Fibroblast of villous mesenchyme (primary cell): ENCODE measurements around the gene ZMIZ2. TPM values are rescaled to one million over a fixed set of nuclear protein-coding genes. Genes with fewer than 3 reads are reported as not detected.
"Not testable (repeated sequence)": the region's sequence is repeated elsewhere in the genome, so short reads cannot be mapped to it uniquely, and the experiment has no call there.

Experiments used
- DNase-seq: peaks from one replicate; pipeline ENCODE4 v3.0.0-alpha.2; 2010; ENCODE audit warnings: low read depth
- H3K4me3 ChIP-seq: 2 replicates; pipeline ENCODE4 v1.5.1; 2011; ENCODE audit warnings: low read depth, mild to moderate bottlenecking, low read length
- CTCF ChIP-seq: IDR thresholded peaks from 2 replicates; pipeline ENCODE4 v1.5.1; 2012; ENCODE audit warnings: low read depth, mild to moderate bottlenecking, low read length; ENCODE audit not compliant: insufficient read depth
- total RNA-seq: library from RNA; depleted of rRNA; stranded (reverse); fragments of >200 nt; gene quantifications from 2 replicates; pipeline ENCODE4 v1.2.3, GENCODE V29; 2012

The ZMIZ2 gene
- total RNA-seq, 1 donor = 10.8 TPM

GRCh38 chr7:44796504-44797328, 48.1 kb downstream of the ZMIZ2 start, which contains the start of gene PPIA:
Gene PPIA, plus strand, starts transcription at chr7:44796681. Its CDS starts 44 bp downstream, at chr7:44796725.
- peak; percentile 99 for DNase-seq
- no peak for TF ChIP-seq CTCF

GRCh38 chr7:44797329-44798258, 48.9 kb downstream of the ZMIZ2 start:
- H3K4me3 ChIP-seq = peak overlapping the region; percentile 75
- DNase-seq = peak; percentile 86
- TF ChIP-seq CTCF = peak; percentile 44

More at GRCh38 chr7:44796504-44797328, 48.1 kb downstream of the ZMIZ2 start, which contains the start of gene PPIA:
- H3K4me3 ChIP-seq = peak within 1 kb of the TSS; percentile 75

- peak overlapping the region; percentile 75 for H3K4me3 ChIP-seq
- no peak for DNase-seq
- TF ChIP-seq CTCF = no peak
These were observed 50.1 kb downstream of the ZMIZ2 start for GRCh38 chr7:44798649-44799305.

GRCh38 chr7:44799939-44800338, 51.3 kb downstream of the ZMIZ2 start:
- H3K4me3 ChIP-seq = no peak overlapping the region
- TF ChIP-seq CTCF = no peak
- no peak for DNase-seq

GRCh38 chr7:44801890-44802289, 53.2 kb downstream of the ZMIZ2 start:
- no peak overlapping the region for H3K4me3 ChIP-seq
- DNase-seq = no peak
- TF ChIP-seq CTCF = no peak

GRCh38 chr7:44802418-44803025, 53.9 kb downstream of the ZMIZ2 start:
- no peak for TF ChIP-seq CTCF
- no peak for DNase-seq

GRCh38 chr7:44803828-44804519, 55.3 kb downstream of the ZMIZ2 start:
- not testable (repeated sequence) for DNase-seq, H3K4me3 ChIP-seq

More at GRCh38 chr7:44802418-44803025, 53.9 kb downstream of the ZMIZ2 start:
- no peak overlapping the region for H3K4me3 ChIP-seq
